GM03348 (cell line): ENCODE measurements around the gene ATAD3A.

Experiments
- DNase-seq: peaks from one replicate; pipeline ENCODE4 v3.0.0; 2012; ENCODE audit warnings: low spot score

The ATAD3A gene

GRCh38 chr1:1583347-1584010 lies 71.5 kb downstream of the ATAD3A start:
- DNase-seq: no peak
